HG02973 (cell line): Measurements from ENCODE around the gene HORMAD1.
"Not testable (repeated sequence)": the region's sequence is repeated elsewhere in the genome, so short reads cannot be mapped to it uniquely, and the experiment has no call there.

Experiments used
- ATAC-seq: cut with Tn5 transposase; IDR thresholded peaks from one replicate; pipeline ENCODE4 v1.9.1; 2021; ENCODE audit warnings: moderate library complexity; ENCODE audit not compliant: unreplicated experiment

HORMAD1 gene

DNA sequence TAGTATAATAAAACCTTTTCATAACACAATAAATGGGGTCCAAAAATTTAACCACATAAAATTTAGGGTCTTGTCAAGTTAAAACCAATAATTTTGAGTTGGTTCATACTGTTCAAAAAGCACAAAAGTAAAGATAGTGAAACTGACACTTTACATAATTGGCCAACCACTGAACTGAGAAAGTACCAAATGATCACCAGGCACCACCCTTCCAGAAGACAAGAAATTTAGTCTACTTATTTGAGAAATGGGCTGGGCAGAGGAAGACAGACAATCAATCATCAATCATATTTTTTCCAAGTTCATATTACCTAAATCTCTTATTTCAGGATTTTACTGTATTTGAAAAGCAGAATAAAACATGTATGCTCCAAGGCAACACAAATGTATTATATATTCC lies 17.3 kb downstream of the HORMAD1 start:
- ATAC-seq: no peak

DNA sequence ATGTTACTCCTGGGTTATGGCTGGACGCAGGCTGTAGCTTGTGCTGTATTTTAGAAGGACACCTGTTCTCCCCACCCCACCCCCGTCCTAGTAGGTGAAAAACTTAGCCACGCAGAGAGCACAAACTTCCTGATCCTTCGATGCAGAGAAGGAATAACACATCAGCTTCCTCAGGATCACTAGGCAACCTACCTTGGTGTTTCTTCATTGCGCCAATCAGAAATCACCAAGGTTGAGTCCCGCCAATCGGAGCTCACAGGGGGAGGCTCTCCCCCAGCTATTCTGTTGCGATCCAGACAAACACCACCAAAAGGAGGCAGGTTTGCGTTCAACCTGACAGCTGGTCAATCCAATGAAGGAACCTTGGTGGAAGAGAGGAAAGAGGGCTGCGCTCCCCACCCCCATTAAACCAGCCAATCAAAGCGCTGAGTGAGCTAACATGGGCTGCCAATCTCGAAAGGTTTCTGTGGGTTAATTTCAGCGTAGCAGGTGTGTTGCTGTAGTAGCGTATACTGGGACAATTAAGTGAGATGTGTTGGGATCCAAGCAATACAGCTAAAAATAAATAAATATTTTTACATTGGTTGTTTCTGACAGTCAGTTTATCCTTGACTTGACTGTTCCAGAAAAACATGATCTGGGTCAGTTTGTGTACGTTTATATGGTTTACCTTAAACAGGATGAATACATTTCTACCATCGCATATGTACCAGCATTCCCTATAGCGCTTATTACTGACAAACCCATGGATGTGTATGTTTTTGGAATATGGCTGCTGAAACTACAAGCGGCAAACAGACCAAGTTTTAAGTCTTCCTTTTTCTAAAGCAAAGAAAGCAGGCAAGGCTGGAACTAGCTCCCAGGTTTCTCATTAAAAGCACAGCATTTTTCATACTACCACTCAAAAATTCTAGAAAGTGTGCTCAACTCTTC lies 23.4 kb downstream of the HORMAD1 start, which contains the start of gene GOLPH3L:
GOLPH3L (minus strand) TSS at position 160 of the 933 bp plus-strand sequence. CDS start 2,316 bp downstream, outside the sequence.
- peak; percentile 96 for ATAC-seq

DNA sequence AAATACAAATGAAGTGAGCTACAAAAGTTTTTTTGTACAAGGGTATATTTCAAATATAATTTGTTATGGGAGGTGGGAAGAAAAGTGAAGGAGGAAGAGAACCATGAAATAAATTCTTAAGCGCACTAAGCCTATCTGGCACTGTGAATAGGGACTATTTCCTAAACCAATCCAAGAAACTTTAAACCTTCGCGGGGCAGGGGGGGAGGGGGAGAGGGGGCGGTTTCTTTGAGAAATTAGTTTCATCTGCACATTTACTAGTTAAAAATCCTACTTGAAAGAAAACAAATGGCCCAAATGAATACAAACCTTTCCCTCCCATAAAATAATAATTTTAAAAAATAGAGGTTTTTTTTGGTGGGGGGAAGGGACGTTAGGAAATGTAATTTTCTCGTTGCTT lies 24.1 kb downstream of the HORMAD1 start:
- ATAC-seq: no peak

DNA sequence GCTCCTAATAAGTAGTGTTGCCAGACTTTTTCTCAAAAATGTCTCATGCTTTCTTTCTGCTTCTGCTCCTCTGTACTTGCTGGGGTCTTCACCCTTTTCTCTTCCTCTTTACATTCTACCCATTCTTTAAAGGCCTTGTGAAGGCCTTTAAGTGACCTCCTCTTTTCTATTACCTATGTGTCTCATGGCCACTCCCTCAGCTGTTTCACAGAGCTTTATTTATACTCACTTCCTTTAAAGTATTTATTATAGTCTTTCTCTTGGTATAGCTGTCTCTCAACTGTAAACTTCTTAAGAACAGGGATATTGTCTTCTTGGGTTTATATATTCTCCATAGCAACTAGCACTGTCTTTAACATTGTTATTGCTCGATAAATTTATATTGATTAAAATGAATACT lies 24.5 kb downstream of the HORMAD1 start:
- no peak for ATAC-seq

DNA sequence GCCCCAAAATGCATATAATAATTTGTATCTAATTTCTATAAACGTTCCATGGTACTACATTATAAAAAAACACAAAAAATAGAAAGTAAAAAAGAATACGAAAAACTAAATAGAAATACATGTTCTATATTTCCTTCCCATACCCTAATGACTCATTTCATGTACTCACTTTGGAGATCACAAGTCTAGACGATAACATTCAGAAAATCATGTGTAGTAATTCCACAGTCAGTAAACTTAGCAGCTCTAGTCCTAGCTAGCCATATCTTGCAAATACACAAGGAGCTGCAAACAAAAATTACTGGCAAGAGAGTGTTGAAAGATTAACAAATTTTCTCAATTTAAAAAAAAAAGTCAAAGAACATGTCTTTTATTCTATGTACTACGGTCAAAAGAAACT lies 25.1 kb downstream of the HORMAD1 start:
- no peak for ATAC-seq

DNA sequence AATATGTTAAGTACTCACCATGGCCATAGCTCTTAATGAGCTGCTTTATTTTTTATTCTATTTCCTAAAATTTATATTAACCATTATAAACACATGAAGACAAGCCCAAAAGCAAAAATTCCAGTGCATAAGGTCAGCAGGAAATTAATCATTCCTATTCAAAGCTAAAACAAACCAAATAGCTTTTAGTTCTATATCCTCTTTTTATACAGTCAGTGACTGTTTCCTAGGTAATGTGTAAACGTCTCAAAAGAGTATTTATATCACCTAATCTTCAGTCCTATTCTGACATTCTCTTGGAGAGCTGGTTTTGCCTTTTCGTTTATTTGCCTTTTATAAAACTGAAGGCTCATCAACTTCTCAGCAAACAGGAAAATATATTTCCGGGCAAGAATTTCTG lies 28.0 kb downstream of the HORMAD1 start:
- ATAC-seq: no peak

DNA sequence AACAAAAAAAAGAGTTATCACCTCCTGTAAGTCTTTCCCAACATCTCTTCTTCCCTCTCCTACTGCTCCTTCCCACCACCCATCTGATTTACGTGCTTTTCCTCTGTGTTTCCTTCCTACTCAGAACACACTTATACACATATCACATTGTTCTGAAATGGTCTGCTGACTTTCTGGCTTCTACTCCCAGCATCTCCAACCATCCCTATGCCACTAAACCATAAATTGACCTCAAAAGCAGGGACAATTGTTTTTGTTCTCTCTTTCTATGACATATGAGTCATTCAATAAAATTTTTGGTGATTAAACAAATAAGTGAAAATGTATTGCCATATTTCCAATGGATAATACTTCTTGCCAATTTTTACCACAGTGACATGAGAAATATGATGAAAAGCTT lies 31.9 kb downstream of the HORMAD1 start:
- no peak for ATAC-seq

DNA sequence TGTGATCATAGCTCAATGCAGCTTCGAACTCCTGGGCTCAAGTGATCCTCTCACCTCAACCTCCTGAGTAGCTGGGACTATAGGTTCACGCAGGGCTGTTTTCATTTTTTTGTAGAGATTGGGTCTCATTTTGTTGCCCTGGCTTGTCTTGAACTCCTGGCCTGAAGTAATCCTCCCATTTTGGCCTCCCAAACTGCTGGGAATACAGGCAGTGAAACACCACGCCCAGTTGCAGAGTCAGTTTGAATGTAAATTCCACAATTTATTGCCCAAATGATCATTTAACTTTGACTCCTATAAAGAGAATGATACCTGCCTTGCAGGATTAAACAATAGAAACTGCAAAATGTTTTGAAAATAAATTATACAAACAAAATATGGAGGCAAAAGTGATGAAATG lies 34.4 kb downstream of the HORMAD1 start:
- no peak for ATAC-seq

DNA sequence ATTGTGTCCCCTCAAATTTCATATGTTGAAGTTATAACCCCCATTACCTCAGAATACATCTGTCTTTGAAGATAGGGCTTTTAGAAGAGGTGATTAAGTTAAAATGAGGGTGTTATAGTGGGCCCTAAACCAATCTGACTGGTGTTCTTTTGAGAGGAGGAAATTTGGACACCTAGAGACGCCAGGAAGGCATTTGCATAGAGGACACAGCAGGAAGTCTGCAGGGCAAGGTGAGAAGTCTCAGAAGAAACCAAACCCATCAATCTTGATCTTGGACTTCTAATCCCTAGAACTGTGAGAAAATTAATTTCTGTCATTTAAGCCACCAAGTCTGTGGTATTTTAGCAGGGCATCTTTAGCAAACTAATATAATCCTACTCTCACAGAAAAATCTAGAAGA lies 36.8 kb downstream of the HORMAD1 start:
- ATAC-seq: no peak

DNA sequence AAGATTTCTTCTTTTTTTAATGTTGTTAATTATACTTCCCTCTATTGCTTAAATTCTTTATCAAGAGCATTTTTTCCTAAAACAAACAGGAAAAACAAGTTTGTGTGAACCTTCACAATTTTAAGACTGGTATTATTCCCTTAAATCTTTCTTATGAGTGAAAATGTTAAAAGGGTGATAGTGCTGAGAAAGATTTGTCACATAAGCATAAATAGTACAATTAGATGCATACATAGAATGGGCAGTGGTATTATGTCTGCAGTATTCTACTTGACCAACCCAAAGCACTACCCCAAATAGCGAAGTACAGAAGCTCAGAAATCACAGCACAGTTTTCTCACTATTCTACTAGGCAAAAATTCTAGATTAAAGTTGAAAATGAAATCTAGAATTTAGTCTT lies 41.7 kb downstream of the HORMAD1 start:
- no peak for ATAC-seq

DNA sequence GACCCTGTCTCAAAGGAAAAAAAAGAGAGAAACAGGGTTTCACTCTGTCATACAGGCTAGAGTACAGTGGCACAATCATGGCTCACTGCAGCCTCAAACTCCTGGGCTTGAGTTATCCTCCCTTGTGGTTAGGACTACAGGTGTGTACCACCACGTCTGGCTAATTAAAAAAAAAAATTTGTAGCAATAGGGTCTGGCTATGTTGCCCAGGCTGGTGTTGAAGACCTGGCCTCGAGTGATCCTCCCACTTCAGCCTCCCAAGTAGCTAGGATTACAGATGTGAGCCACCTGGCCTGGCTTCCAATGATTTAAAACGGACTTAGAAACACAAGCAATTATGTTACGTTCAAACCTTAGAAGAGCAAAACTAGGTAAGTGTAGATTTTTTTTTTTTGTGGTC lies 45.8 kb downstream of the HORMAD1 start:
- ATAC-seq: no peak

DNA sequence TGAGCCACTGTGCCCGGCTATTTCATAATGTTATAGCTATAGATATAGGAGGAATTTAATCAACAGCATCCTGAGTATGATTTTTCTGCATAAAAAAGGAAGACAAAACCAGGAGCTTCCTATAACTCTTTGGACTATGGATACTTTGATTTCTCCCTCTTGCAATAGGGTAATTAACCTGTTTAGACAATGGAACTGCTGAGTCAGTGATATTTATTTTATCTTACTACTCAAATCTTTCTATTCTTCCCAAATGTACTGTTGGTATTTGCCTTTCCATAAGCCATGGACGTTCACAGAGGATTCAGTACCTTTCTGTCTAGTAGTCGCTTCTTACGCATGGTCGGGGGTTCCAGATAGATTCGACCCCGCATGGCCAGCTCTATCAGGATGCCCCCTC lies 57.4 kb downstream of the HORMAD1 start:
- ATAC-seq: no peak

DNA sequence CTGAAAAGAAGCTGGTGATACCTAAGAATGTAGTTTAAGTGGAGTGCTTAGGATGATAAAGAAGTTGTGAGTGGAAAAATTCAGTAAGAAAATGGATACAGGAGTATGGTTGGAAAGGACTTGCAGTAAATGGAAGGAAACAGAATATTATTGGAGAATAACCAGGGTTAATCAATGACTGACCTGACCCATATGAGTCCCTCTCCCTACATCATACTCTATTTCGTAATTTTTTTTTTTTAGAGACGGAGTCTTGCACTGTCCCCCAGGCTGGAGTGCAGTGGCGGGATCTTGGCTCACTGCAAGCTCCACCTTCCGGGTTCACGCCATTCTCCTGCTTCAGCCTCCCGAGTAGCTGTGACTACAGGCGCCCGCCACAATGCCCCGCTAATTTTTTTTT lies 57.9 kb downstream of the HORMAD1 start:
- no peak for ATAC-seq

DNA sequence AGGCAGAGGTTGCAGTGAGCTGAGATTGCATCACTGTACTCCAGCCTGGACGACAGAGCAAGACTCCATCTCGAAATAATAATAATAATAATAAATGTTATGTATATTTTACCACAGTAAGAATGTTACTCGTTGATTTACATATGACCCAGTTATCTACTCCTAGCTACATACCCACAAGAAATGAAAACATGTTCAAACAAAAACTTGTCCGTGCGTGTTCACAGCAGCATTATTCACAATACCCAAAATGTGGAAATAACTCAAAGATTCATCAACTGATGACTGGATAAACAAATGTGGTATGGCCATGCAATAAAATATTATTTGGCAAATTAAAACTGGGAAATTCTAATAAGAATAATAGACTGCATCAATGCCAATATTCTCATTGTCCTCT lies 59.5 kb downstream of the HORMAD1 start:
- ATAC-seq: no peak

DNA sequence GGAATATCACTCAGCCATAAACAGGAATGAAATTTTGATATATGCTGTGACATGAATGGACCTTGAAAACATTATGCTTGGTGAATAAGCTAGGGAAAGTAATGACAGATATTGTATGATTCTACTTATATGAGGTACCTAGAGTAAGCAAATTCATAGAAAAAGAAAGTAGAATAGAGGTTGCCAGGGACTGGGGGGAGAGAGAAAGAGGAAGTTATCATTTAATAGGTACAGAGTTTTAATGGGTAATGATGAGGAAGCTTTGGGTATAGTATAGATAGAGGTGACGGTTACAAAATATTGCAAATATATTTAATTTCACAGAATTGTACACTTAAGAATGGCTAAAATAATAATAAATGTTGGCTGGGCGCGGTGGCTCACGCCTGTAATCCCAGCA lies 60.1 kb downstream of the HORMAD1 start:
- no peak for ATAC-seq

DNA sequence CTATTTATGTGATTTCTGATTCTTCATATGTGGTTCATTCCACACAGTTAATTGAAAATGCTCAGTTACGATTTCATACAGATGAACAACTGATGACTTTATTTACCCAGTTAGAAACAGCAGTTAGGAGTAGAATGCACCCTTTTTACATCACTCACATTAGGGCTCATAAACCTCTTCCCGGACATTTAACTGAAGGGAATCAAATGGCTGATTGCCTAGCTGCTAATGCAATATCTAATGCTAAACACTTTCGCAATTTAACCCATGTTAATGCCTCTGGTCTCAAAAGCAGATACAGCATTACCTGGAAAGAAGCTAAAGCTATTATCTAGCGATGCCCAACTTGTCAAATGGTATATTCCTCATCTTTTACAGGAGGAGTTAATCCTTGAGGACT lies 63.6 kb downstream of the HORMAD1 start:
- not testable (repeated sequence) for ATAC-seq

DNA sequence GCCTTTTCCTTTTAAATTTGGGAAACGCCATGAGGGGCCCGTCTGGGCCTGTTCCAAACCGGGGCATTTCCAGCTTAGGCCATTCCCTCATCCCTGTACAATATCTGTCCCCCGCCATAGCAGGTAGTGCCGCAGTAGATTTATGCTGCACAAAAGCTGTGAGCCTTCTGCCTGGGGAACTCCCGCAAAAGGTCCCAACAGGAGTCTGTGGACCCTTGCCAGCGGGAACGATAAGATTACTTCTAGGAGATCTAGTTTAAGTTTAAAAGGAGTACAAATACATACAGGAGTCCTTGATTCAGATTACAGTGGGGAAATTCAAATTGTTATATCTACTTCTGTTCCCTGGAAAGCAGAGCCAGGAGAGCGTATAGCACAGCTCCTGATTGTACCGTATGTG lies 66.1 kb downstream of the HORMAD1 start:
- ATAC-seq: not testable (repeated sequence)

DNA sequence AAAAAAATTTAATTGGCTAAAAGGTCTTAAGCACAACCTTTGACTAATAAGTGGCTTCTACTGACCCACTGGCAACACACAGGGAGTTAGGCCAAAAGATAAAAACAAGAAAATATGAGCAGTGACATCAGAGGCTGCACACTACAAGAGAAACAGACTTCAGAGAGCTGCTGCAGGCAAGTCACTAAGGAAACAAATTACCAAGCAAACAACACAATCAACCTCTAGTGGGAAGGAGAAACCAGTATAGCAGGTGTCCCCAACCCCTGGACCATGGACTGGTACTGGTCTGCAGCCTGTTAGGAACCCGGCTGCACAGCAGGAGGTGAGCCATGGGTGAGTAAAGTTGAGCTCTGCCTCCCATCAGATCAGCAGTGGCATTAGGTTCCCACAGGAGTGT lies 70.5 kb downstream of the HORMAD1 start:
- no peak for ATAC-seq

DNA sequence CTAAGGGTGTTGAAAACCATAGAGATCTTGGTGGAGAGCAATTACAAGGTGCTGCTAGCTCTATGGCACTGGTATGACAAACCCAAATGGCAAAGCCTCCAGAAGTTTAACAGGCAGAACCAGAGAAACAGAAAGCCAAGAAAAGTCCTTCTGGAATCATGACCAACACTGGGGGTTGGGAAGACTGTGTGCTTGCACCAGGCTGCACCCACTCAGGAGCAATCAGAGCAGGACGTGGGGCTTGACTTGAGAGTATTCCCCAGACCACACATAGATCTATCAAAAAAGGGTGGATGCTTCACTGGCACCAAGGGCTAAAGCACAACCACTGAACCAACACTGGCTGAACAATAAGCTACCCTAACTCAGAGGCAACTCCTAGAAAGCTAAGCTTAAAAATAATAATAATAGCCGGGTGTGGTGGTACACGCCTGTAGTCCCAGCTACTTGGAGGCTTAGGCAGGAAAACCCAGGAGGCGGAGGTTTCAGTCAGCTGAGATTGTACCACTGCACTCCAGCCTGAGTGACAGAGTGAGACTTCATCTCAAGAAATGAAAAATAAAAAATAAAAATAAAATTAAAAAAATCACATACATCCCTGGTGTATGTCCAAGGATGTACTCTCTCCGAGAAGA lies 71.1 kb downstream of the HORMAD1 start:
- ATAC-seq: no peak
